MCF 10A (cell line): ENCODE data around the gene DEUP1. TPM values are rescaled to one million over a fixed set of nuclear protein-coding genes. Genes with fewer than 3 reads are reported as not detected.

Experiments
- BruUV-seq: library from RNA; stranded (reverse); fragments of 400-500 nt; replicated peaks from 2 replicates; lab custom pipeline; 2021; lab: Mats Ljungman, UMichigan
- CTCF ChIA-PET: fragments of 300-600 bp; sonication (Branson Sonifier 250); formaldehyde crosslinking; extraction: SDS; loops from one replicate; lab custom pipeline; 2021; ENCODE audit warnings: antibody characterized with exemption, inconsistent platforms; lab: Yijun Ruan, JAX
- POLR2A ChIA-PET: fragments of 300-600, 350-650 bp; sonication (Branson Sonifier 250); formaldehyde crosslinking; extraction: SDS; loops from one replicate; lab custom pipeline; 2020; ENCODE audit warnings: antibody characterized with exemption, inconsistent platforms; lab: Yijun Ruan, JAX
- DNase-seq: peaks from one replicate; pipeline ENCODE4 v3.0.0-alpha.2; 2018; ENCODE audit not compliant: unreplicated experiment
- H3K27ac Mint-ChIP-seq: one replicate; pipeline ENCODE4 v1.8.0; 2022; ENCODE audit warnings: mild to moderate bottlenecking, low read depth, mixed read lengths; ENCODE audit not compliant: unreplicated experiment
- H3K27me3 Mint-ChIP-seq: one replicate; pipeline ENCODE4 v1.8.0; 2022; ENCODE audit warnings: mixed read lengths; ENCODE audit not compliant: insufficient read depth, unreplicated experiment
- H3K36me3 Mint-ChIP-seq: one replicate; pipeline ENCODE4 v1.8.0; 2022; ENCODE audit warnings: mild to moderate bottlenecking, moderate library complexity, mixed read lengths; ENCODE audit not compliant: insufficient read depth, unreplicated experiment
- H3K4me1 Mint-ChIP-seq: one replicate; pipeline ENCODE4 v1.8.0; 2022; ENCODE audit warnings: mixed read lengths; ENCODE audit not compliant: insufficient read depth, unreplicated experiment
- H3K4me3 Mint-ChIP-seq: one replicate; pipeline ENCODE4 v1.8.0; 2022; ENCODE audit warnings: mild to moderate bottlenecking, moderate library complexity, mixed read lengths; ENCODE audit not compliant: unreplicated experiment
- H3K9me3 Mint-ChIP-seq: one replicate; pipeline ENCODE4 v1.8.0; 2022; ENCODE audit warnings: mixed read lengths; ENCODE audit not compliant: unreplicated experiment
- intact Hi-C: fragments of 100-400 bp; cut with micrococcal nuclease; formaldehyde crosslinking; loops from 2 replicates; pipeline ENCODE4 v1.14.1; 2022
- total RNA-seq: library from RNA; stranded (reverse); gene quantifications from 2 replicates; pipeline ENCODE4 v1.2.3, GENCODE V29; 2022
- TF ChIP-seq, protein P1 (sequence below): fragments of 200-600 bp; IDR thresholded peaks from one replicate; pipeline ENCODE4 v1.8.0; 2022; ENCODE audit warnings: antibody characterized with exemption, mild to moderate bottlenecking; ENCODE audit not compliant: unreplicated experiment

The DEUP1 gene
- total RNA-seq, 1 experiment from 2014 or later: not detected

GRCh38 chr11:93392867-93393266, 62.3 kb downstream of the DEUP1 start:
- POLR2A ChIA-PET: no interaction called here
- Mint-ChIP-seq H3K27ac (no peak overlapping the region), H3K9me3 (no peaks in the 10 kb centered on the region), H3K27me3 (no peaks in the 10 kb centered on the region), H3K36me3 (no peaks in the 10 kb centered on the region), H3K4me1 (peaks cover 5% of the 10 kb centered on the region), H3K4me3 (no peak overlapping the region)
- intact Hi-C loops: no loop called here
- TF ChIP-seq, protein P1, sequence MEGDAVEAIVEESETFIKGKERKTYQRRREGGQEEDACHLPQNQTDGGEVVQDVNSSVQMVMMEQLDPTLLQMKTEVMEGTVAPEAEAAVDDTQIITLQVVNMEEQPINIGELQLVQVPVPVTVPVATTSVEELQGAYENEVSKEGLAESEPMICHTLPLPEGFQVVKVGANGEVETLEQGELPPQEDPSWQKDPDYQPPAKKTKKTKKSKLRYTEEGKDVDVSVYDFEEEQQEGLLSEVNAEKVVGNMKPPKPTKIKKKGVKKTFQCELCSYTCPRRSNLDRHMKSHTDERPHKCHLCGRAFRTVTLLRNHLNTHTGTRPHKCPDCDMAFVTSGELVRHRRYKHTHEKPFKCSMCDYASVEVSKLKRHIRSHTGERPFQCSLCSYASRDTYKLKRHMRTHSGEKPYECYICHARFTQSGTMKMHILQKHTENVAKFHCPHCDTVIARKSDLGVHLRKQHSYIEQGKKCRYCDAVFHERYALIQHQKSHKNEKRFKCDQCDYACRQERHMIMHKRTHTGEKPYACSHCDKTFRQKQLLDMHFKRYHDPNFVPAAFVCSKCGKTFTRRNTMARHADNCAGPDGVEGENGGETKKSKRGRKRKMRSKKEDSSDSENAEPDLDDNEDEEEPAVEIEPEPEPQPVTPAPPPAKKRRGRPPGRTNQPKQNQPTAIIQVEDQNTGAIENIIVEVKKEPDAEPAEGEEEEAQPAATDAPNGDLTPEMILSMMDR: no peak
- peak; percentile 21 for DNase-seq
- CTCF ChIA-PET: no interaction called here
- BruUV-seq: no TSS peak

- POLR2A ChIA-PET: no interaction called here
- no peak for DNase-seq
- intact Hi-C loops: no loop called here
- BruUV-seq: no TSS peak
- CTCF ChIA-PET: no interaction called here
- peaks cover 5% of the 10 kb centered on the region for H3K4me1 Mint-ChIP-seq
- H3K27ac Mint-ChIP-seq: no peak overlapping the region
- H3K36me3 Mint-ChIP-seq: no peaks in the 10 kb centered on the region
- TF ChIP-seq, protein P1: no peak
- H3K4me3 Mint-ChIP-seq: no peak overlapping the region
- no peaks in the 10 kb centered on the region for H3K27me3 Mint-ChIP-seq
- no peaks in the 10 kb centered on the region for H3K9me3 Mint-ChIP-seq
Observed at GRCh38 chr11:93393386-93393785, 62.8 kb downstream of the DEUP1 start.

- POLR2A ChIA-PET: no interaction called here
- CTCF ChIA-PET: no interaction called here
- no peak overlapping the region for H3K27ac Mint-ChIP-seq
- H3K9me3 Mint-ChIP-seq: no peaks in the 10 kb centered on the region
- H3K36me3 Mint-ChIP-seq: no peaks in the 10 kb centered on the region
- peaks cover 5% of the 10 kb centered on the region for H3K4me1 Mint-ChIP-seq
- BruUV-seq: no TSS peak
- no peak overlapping the region for H3K4me3 Mint-ChIP-seq
- intact Hi-C loops: no loop called here
- no peak for DNase-seq
- TF ChIP-seq, protein P1: no peak
- H3K27me3 Mint-ChIP-seq: no peaks in the 10 kb centered on the region
Observed at GRCh38 chr11:93394488-93394887, 63.9 kb downstream of the DEUP1 start.

GRCh38 chr11:93396316-93396715, 65.8 kb downstream of the DEUP1 start:
- Mint-ChIP-seq H3K27me3 (no peaks in the 10 kb centered on the region), H3K27ac (no peak overlapping the region), H3K4me3 (no peak overlapping the region), H3K4me1 (peaks cover 5% of the 10 kb centered on the region), H3K36me3 (no peaks in the 10 kb centered on the region), H3K9me3 (no peaks in the 10 kb centered on the region)
- TF ChIP-seq, protein P1: no peak
- ChIA-PET CTCF (no interaction called here), POLR2A (no interaction called here)
- BruUV-seq: no TSS peak
- no peak for DNase-seq
- intact Hi-C loops: no loop called here
